Measurements from ENCODE around the gene ZBTB1. TPM values are rescaled to one million over a fixed set of nuclear protein-coding genes. Genes with fewer than 3 reads are reported as not detected.

Gene ZBTB1
- total RNA-seq, 1 donor: 83.8 TPM

DNA sequence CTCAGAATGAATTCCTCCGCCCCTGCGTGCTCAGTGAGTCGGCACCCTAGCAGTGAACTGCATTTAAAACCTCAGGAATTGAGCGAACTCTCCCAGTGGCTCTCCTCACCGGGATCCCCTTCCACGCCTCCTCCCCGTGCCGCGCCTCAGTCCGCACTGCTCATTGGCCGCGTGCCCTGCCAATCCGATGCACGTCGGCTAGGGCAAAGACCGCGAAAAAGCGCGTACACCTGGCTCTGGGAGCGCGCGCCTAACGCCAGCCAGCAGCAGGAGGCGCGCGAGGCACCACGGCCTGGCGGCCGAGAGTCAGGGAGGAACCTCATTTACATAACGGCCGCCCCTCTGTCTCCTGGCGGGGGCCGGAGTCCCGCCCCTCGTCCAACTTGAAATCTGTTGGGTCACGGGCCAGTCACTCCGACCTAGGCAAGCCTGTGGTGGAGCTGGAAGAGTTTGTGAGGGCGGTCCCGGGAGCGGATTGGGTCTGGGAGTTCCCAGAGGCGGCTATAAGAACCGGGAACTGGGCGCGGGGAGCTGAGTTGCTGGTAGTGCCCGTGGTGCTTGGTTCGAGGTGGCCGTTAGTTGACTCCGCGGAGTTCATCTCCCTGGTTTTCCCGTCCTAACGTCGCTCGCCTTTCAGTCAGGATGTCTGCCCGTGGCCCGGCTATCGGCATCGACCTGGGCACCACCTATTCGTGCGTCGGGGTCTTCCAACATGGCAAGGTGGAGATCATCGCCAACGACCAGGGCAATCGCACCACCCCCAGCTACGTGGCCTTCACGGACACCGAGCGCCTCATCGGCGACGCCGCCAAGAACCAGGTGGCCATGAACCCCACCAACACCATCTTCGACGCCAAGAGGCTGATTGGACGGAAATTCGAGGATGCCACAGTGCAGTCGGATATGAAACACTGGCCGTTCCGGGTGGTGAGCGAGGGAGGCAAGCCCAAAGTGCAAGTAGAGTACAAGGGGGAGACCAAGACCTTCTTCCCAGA, 35.9 kb downstream of the ZBTB1 start, which contains the start of gene HSPA2:
Gene HSPA2 (plus strand): TSS at position 534 of the 995 bp plus-strand sequence. CDS start 109 bp downstream, at position 643.
- TF ChIP-seq, protein P1, sequence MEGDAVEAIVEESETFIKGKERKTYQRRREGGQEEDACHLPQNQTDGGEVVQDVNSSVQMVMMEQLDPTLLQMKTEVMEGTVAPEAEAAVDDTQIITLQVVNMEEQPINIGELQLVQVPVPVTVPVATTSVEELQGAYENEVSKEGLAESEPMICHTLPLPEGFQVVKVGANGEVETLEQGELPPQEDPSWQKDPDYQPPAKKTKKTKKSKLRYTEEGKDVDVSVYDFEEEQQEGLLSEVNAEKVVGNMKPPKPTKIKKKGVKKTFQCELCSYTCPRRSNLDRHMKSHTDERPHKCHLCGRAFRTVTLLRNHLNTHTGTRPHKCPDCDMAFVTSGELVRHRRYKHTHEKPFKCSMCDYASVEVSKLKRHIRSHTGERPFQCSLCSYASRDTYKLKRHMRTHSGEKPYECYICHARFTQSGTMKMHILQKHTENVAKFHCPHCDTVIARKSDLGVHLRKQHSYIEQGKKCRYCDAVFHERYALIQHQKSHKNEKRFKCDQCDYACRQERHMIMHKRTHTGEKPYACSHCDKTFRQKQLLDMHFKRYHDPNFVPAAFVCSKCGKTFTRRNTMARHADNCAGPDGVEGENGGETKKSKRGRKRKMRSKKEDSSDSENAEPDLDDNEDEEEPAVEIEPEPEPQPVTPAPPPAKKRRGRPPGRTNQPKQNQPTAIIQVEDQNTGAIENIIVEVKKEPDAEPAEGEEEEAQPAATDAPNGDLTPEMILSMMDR (IDR thresholded peaks at IDR 0.05; ENCODE audit: insufficient read depth, low read depth, low read length): peak; percentile 84
- peak; percentile 100 for DNase-seq (ENCODE audit: low read depth)
- H3K4me3 ChIP-seq (ENCODE audit: low read depth, low read length): peak within 1 kb of the TSS; percentile 85

DNA sequence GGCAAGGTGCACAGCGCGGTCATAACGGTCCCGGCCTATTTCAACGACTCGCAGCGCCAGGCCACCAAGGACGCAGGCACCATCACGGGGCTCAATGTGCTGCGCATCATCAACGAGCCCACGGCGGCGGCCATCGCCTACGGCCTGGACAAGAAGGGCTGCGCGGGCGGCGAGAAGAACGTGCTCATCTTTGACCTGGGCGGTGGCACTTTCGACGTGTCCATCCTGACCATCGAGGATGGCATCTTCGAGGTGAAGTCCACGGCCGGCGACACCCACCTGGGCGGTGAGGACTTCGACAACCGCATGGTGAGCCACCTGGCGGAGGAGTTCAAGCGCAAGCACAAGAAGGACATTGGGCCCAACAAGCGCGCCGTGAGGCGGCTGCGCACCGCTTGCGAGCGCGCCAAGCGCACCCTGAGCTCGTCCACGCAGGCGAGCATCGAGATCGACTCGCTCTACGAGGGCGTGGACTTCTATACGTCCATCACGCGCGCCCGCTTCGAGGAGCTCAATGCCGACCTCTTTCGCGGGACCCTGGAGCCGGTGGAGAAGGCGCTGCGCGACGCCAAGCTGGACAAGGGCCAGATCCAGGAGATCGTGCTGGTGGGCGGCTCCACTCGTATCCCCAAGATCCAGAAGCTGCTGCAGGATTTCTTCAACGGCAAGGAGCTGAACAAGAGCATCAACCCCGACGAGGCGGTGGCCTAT, 36.8 kb downstream of the ZBTB1 start:
- peak; percentile 64 for DNase-seq (ENCODE audit: low read depth)
- peak overlapping the region; percentile 85 for H3K4me3 ChIP-seq (ENCODE audit: low read depth, low read length)
- TF ChIP-seq, protein P1 (IDR thresholded peaks at IDR 0.05; ENCODE audit: insufficient read depth, low read depth, low read length): no peak

DNA sequence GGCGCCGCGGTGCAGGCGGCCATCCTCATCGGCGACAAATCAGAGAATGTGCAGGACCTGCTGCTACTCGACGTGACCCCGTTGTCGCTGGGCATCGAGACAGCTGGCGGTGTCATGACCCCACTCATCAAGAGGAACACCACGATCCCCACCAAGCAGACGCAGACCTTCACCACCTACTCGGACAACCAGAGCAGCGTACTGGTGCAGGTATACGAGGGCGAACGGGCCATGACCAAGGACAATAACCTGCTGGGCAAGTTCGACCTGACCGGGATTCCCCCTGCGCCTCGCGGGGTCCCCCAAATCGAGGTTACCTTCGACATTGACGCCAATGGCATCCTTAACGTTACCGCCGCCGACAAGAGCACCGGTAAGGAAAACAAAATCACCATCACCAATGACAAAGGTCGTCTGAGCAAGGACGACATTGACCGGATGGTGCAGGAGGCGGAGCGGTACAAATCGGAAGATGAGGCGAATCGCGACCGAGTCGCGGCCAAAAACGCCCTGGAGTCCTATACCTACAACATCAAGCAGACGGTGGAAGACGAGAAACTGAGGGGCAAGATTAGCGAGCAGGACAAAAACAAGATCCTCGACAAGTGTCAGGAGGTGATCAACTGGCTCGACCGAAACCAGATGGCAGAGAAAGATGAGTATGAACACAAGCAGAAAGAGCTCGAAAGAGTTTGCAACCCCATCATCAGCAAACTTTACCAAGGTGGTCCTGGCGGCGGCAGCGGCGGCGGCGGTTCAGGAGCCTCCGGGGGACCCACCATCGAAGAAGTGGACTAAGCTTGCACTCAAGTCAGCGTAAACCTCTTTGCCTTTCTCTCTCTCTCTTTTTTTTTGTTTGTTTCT, 37.6 kb downstream of the ZBTB1 start:
- no peak for DNase-seq (ENCODE audit: low read depth)
- H3K4me3 ChIP-seq (ENCODE audit: low read depth, low read length): peak overlapping the region; percentile 85

DNA sequence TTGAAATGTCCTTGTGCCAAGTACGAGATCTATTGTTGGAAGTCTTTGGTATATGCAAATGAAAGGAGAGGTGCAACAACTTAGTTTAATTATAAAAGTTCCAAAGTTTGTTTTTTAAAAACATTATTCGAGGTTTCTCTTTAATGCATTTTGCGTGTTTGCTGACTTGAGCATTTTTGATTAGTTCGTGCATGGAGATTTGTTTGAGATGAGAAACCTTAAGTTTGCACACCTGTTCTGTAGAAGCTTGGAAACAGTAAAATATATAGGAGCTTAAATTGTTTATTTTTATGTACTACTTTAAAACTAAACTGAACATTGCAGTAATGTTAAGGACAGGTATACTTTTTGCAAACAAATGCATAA, 38.2 kb downstream of the ZBTB1 start:
- DNase-seq (ENCODE audit: low read depth): no peak
- H3K4me3 ChIP-seq (ENCODE audit: low read depth, low read length): peak overlapping the region; percentile 85
- TF ChIP-seq, protein P1 (IDR thresholded peaks at IDR 0.05; ENCODE audit: insufficient read depth, low read depth, low read length): no peak

More for the DNA sequence above, 37.6 kb downstream of the ZBTB1 start:
- TF ChIP-seq, protein P1 (IDR thresholded peaks at IDR 0.05; ENCODE audit: insufficient read depth, low read depth, low read length): no peak

DNA sequence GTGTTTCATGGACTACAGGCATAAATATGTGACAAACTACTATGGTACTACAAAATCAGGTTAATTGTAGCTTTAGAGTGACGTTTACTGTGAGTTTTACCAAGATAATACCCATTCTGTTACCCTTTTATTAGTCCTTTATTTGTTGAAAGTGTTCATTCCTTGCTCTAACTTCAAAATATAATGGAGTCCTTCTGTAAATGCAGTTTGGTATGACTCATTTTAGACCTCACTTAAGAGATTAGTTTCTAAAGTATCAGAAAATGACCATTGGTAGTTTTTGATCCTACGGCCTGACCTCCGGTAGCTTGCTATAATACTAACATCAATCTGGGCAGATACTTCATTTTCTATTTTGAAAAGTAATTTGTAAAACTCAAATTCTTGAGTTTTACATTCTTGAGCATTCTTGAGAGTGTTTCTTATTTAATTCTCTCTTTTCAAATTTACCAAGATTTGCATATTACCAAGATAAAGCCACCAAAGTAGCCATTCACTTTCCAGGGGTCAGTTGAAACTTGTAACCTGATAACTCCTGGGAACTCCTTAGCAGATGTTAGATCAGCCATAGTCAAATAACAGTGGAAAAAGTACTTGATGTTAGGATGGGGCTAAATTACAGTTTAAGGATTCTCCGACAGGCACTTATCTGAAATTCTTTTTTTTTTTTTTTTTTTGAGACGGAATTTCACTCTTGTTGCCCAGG, 40.2 kb downstream of the ZBTB1 start:
- peak; percentile 52 for DNase-seq (ENCODE audit: low read depth)
- TF ChIP-seq, protein P1 (IDR thresholded peaks at IDR 0.05; ENCODE audit: insufficient read depth, low read depth, low read length): no peak
- peak overlapping the region; percentile 85 for H3K4me3 ChIP-seq (ENCODE audit: low read depth, low read length)

Data from fibroblast of villous mesenchyme (primary cell).